ENCODE results near the gene PHYHD1.
"Not testable (repeated sequence)": the region's sequence is repeated elsewhere in the genome, so short reads cannot be mapped to it uniquely, and the experiment has no call there.

PHYHD1 gene

GRCh38 chr9:128927731-128928411 lies 7.1 kb downstream of the PHYHD1 start:
- peak; percentile 75 for DNase-seq

- no peak for DNase-seq
Measured at GRCh38 chr9:128928624-128929023, 7.8 kb downstream of the PHYHD1 start.

- no peak for DNase-seq
Measured at GRCh38 chr9:128929560-128929959, 8.8 kb downstream of the PHYHD1 start.

- DNase-seq = no peak
Measured at GRCh38 chr9:128933731-128934130, 12.9 kb downstream of the PHYHD1 start.

- no peak for DNase-seq
Measured at GRCh38 chr9:128936171-128936865, 15.5 kb downstream of the PHYHD1 start.

GRCh38 chr9:128937310-128938165 lies 16.8 kb downstream of the PHYHD1 start:
- no peak for DNase-seq

GRCh38 chr9:128940271-128940921 lies 19.6 kb downstream of the PHYHD1 start:
- no peak for DNase-seq

GRCh38 chr9:128940946-128941755 lies 20.4 kb downstream of the PHYHD1 start:
- no peak for DNase-seq

GRCh38 chr9:128943832-128944620 lies 23.2 kb downstream of the PHYHD1 start:
- no peak for DNase-seq

- DNase-seq = not testable (repeated sequence)
Measured at GRCh38 chr9:128944966-128945365, 24.2 kb downstream of the PHYHD1 start.

GRCh38 chr9:128945798-128946501 lies 25.2 kb downstream of the PHYHD1 start:
- no peak for DNase-seq

GRCh38 chr9:128946571-128947276 lies 25.9 kb downstream of the PHYHD1 start:
- DNase-seq = no peak

GRCh38 chr9:128947277-128947526 lies 26.4 kb downstream of the PHYHD1 start:
- DNase-seq = no peak

GRCh38 chr9:128947527-128948301 lies 26.9 kb downstream of the PHYHD1 start, which contains the start of the genes DOLK and NUP188:
DOLK (minus strand) TSS chr9:128947603; CDS start chr9:128947303, 300 bp downstream.
NUP188 (plus strand) TSS chr9:128947699; CDS start chr9:128947720, 21 bp downstream.
- DNase-seq = peak; percentile 90

GRCh38 chr9:128961403-128961802 lies 40.6 kb downstream of the PHYHD1 start:
- not testable (repeated sequence) for DNase-seq

- DNase-seq = no peak
Measured at GRCh38 chr9:128969491-128969890, 48.7 kb downstream of the PHYHD1 start.

- no peak for DNase-seq
Measured at GRCh38 chr9:128972956-128973355, 52.2 kb downstream of the PHYHD1 start.

GRCh38 chr9:128979111-128979510 lies 58.3 kb downstream of the PHYHD1 start:
- DNase-seq = no peak

GRCh38 chr9:128983536-128983935 lies 62.8 kb downstream of the PHYHD1 start:
- DNase-seq = no peak
